ENCODE data around the gene INTS1.

INTS1 gene, protein sequence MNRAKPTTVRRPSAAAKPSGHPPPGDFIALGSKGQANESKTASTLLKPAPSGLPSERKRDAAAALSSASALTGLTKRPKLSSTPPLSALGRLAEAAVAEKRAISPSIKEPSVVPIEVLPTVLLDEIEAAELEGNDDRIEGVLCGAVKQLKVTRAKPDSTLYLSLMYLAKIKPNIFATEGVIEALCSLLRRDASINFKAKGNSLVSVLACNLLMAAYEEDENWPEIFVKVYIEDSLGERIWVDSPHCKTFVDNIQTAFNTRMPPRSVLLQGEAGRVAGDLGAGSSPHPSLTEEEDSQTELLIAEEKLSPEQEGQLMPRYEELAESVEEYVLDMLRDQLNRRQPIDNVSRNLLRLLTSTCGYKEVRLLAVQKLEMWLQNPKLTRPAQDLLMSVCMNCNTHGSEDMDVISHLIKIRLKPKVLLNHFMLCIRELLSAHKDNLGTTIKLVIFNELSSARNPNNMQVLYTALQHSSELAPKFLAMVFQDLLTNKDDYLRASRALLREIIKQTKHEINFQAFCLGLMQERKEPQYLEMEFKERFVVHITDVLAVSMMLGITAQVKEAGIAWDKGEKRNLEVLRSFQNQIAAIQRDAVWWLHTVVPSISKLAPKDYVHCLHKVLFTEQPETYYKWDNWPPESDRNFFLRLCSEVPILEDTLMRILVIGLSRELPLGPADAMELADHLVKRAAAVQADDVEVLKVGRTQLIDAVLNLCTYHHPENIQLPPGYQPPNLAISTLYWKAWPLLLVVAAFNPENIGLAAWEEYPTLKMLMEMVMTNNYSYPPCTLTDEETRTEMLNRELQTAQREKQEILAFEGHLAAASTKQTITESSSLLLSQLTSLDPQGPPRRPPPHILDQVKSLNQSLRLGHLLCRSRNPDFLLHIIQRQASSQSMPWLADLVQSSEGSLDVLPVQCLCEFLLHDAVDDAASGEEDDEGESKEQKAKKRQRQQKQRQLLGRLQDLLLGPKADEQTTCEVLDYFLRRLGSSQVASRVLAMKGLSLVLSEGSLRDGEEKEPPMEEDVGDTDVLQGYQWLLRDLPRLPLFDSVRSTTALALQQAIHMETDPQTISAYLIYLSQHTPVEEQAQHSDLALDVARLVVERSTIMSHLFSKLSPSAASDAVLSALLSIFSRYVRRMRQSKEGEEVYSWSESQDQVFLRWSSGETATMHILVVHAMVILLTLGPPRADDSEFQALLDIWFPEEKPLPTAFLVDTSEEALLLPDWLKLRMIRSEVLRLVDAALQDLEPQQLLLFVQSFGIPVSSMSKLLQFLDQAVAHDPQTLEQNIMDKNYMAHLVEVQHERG (N-terminal part only)

DNA sequence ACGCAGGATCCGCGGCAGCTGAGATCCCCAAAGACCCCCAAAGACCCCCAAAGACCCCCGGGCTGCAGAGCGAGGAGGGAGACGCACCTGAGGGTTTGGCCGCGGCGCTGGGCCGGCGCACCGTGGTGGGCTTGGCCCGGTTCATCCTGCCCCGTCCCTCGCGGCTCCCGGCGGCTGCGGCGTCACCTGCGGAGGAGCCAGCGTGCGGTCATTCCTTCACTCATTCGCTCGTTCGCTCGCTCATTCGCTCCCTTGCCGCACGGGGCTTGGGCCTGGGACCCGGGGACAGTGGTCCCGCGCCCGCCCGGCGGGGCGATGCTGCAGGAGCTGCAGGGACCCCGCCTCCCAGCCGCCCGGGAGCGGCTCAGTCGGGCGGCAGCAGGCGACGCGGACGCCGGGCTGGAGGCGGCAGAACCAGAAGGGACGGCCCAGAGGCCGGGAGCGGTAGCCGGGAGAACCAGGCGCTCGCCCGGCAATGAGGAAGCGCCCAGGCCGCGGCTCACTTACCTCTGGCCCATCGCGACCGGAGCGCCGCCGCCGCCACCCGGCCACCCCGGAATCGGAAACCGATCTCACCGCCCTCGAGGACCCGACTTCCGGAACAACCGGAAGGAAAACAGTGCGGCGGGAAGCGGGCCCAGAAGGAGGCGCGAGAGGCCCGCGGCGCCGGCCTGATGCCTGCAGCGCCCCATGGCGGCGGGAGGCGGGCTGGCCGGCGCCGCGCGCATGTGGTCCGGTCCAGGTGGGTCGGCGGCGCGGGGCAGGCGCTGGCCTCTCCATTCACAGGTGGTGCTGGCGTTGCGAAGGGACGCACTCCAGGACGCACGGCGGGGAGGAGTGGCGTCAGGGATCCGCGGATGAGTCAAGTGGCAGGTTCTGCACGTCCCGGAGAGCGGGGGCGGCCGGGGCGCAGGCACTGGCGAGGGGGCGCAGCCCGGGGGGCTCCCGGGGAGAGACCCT is at the start of gene INTS1:
Gene INTS1 (minus strand): TSS at position 574 of the 960 bp plus-strand sequence. CDS start 429 bp downstream, at position 145.
- peak; percentile 91 for DNase-seq (ENCODE audit: low read depth)

DNA sequence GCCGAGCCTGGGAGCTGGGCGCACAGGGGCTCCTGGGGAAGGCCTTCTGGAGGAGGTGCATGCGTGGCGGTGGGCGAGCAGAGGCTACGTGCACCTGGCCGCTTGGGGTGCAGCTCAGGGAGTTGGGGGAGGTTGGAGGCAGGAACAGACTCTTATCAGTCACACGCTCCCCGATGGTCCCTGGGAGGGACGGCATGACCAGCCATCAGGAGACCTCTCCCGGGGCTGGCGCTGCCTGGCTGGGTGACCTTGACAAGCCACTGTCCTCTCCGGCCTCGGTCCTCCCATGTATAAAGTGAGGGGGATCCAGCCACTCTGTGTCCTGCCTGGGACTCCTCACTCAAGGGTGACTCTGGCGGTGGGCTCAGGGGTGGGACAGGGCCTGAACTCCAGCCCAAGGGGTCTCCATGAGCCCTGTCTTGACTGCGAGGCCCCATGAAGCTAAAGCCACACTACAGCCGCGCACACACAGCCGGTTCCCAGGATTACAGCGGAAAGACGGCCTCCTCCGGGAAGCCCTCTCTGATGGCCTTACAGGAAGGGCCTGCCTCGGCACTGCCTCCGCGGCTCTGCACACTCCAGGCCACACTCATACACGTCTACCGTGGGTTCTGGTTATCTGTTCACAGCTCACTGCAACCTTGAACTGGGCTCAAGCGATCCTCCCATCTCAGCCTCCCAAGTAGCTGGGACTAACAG is 49.5 kb upstream of the INTS1 start:
- no peak for DNase-seq (ENCODE audit: low read depth)

DNA sequence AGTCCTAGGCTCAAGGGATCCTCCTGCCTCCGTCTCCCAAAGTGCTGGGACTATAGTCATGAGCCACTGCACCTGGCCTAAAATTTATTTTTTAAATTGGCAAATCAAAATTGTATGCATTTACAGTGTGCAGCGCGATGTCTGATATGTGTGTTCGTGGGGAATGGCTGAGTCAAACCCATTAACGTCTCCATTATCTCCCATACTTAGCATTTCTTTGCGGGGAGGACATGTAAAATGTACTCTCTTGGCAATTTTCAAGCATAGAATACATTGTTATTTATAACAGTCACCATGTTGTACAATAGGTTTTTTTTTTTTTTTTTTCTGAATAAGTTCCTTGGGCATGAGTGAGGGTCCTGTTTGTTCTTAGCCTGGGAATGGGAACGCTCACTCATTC is 48.0 kb upstream of the INTS1 start:
- no peak for DNase-seq (ENCODE audit: low read depth)

DNA sequence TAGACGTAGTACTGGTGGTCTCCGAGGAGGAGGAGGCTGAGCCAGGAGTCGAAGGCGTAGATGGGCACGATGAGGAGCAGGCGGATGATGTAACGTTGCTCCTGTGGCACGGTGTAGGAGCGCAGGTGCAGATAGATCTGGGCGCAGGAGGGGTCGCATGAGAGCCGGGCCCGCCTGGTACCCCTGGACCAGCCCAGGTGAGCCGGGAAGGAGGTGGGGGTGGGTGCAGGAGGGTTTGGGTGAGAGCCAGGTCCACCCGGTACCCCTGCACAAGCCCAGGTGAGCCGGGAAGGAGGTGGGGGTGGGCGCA is 46.6 kb upstream of the INTS1 start:
- no peak for DNase-seq (ENCODE audit: low read depth)

DNA sequence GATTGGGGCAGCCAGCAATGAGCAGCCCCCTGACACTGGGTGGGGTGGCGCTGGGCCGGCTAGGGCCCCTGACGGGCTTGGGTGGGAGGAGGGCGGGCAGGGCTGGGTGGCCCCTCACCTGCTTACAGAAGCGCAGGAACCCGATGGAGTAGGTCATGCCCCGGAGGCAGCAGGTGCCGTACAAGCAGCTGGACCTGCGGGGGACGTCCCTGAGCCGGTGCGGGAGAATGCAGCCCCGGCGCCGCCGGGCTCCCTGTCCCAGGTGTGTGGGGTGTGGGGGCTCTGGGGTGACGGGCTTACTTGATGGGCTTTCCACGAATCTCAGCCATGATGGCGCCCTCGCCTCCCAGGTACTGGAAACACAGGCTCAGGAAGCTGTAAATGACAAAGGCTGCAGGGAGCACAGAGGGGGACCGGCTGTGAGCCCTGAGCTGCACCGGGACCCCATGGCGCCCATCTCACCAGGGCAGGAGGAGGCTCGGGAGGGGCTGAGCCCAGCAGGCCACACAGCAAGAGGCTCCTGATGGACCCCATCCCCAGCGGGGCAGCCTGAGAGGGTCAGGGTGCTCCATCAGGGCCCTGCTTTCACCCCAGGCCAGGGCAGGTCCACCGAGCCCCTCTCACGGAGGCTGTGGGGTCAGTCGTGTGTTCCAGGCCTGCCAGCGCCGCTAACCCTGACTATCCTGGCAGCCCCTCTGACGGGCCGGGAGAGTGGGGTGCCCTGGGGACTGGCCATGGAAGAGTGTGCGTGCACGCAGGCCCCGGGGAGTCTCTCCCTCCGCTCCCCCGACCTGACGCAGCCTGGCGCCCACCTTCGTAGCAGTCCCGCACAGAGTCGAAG is 46.0 kb upstream of the INTS1 start:
- DNase-seq (ENCODE audit: low read depth), result no peak

DNA sequence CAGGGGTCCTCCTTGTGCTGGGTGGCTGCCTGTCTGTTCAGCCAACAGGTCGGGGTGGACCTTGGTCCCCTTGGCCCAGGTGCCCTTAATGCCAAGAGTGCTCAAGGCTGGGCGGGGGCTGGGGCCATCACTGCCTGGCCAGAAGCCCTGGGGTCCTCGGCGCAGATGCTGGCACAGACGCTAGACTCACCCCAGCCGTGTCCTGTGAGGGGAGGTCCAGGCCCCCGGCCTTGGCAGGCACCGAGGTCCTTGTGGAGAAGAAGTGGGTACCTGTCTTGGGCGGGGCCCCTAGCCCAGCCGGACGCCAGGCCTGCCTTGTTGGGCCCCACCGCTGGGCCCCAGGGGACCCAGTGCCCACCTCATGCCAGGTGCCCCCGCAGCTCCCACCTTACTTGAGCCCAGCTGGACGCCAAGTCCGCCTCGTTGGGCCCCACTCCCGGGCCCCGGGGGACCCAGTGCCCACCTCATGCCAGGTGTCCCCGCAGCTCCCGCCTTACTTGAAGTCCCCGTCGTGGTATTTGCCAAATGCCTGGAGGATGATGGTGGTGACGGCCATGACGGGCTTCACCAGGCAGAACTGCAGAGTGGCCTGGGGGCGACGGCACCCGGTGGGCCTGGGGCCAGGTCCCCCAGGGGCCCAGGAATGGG is 45.3 kb upstream of the INTS1 start:
- no peak for DNase-seq (ENCODE audit: low read depth)

DNA sequence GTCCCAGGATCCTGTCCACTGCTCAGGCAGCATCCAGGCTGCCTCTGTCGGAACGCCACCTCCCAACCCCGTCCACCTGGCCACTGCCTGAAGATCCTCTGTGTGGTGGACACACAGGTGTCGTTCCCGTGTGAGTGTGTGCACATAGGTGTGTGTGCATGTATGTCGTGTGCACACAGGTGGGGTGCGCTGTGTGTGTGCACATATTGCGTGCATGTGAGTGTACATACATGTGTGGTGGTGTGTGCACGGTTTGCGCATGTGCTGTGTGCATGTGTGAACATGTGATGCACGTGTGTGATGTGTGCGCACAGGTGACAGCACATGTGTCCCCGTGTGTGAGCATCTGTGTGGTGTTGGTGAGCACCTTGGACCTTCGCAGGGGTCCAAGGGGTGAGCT is 44.8 kb upstream of the INTS1 start:
- DNase-seq (ENCODE audit: low read depth), result no peak

DNA sequence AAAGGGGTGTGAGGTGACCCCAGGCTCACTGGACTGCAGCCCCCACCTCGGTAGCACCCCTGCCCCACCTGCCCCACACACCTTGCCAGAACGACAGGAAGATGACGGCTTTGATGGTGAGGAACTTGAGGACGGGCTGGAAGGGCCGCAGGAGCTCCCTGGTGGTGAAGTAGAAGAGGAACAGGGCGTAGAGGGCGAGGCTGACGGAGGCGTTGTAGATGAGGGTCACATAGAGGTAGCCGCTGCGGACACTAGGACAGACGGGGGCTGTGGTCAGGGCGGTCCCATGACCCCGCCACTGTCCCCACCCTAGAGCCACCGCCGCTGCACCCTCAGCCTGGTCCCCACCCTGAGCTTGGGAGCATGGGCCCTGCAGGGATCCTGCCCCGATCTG is 44.2 kb upstream of the INTS1 start:
- DNase-seq (ENCODE audit: low read depth), result no peak

DNA sequence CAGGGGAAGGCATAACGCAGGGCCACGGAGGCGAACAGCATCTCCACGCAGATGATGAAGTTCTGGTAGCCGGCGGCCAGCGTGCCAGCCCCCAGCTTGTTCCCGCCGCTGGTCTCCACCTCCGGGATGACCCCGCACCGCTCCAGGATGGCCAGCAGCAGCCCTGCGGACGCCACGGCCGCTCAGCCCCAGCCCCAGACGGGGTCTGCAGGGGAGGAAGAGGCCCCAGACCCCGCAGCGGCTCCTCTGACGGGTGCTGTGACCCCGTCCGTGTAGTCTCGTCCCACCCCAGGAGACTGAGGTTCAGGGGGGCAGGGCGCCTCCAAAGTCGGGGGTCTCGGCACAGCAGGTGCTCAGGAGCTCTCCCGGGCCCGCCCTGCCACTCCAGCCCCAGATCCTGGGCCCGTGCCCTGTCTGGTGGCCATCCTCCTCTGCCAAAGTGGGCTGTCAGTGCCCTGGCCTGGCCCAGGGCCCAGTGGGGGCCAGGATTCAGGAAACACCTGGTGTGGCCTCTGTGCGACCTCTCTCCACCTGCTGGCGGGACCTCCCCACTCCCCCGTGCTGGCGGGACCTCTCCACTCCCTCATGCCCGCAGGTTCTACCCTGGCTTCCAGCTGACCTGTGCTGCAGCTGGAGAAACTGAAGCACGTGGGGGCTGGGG is 43.7 kb upstream of the INTS1 start:
- DNase-seq (ENCODE audit: low read depth), result no peak

DNA sequence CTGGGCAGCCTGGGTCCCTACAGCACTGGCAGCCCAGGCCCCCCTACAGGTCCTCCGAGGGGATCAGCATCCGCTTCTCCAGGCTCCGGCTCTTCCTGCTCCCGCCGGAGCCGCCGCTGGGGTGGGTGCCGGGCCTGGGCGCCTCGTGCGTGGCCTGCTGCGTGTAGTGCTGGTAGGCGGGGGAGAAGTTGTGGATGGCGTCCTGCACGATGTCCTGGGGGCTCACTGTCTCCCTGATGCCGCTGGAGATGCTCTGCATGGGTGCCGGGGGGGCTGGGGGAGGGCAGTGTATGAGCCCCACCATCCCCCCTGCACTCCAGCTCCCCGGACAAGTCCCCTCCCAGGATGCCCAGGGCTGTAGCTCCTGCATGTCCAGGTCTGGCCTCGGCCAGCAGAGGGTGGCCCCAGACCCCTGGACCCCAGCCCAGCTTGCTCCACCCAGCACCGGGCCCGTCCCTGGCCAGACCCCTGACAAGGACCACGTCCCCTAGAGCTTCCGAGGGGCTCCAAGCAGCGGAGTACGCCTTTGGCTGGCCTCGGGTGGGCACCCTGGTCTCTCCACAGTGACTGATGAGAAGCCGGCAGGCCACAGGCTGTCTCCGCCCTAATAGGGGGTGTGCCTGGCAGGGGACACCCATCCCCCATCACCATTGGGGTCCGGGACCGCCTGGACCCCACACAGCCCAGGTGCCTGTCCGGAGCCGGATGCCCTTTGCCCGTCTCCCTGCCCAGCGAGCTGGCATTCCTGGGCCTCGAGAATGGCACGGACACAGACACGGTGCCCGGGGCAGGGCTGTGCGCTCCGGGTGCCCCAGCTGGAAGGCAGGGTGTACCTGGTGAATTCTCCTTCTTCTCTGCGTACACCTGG is 43.0 kb upstream of the INTS1 start:
- DNase-seq (ENCODE audit: low read depth), result no peak

DNA sequence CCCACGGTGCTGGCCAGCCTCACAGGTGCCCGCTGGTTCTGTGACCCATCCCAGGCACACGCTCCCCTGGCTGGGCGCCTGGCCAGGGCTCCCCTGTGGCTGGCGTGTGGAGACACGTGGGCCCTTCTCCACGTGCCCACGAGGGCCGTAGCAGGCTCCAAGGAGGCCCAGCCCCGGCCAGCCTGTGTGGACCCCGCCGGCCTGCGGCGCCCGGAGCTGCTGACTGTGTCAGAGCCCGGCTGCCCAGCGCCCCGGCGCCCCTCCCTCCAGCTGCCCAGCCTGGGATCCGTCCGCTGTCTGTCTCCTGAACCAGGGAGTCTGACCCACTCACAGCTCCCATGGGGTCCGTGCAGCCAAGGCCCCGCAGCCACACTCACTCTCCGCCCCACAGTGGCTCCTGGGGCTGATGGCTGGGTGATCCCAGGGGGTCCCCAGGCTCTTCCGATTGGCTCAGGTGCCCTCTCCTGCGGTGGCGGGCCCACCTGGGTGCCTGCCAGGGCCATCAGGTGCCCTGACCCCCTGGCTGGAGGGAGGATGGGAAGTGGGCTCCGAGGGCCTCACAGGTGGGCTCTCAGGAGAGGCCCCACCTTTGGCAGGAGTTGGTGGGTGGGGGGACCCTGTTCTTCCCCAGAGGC is 42.2 kb upstream of the INTS1 start:
- no peak for DNase-seq (ENCODE audit: low read depth)

DNA sequence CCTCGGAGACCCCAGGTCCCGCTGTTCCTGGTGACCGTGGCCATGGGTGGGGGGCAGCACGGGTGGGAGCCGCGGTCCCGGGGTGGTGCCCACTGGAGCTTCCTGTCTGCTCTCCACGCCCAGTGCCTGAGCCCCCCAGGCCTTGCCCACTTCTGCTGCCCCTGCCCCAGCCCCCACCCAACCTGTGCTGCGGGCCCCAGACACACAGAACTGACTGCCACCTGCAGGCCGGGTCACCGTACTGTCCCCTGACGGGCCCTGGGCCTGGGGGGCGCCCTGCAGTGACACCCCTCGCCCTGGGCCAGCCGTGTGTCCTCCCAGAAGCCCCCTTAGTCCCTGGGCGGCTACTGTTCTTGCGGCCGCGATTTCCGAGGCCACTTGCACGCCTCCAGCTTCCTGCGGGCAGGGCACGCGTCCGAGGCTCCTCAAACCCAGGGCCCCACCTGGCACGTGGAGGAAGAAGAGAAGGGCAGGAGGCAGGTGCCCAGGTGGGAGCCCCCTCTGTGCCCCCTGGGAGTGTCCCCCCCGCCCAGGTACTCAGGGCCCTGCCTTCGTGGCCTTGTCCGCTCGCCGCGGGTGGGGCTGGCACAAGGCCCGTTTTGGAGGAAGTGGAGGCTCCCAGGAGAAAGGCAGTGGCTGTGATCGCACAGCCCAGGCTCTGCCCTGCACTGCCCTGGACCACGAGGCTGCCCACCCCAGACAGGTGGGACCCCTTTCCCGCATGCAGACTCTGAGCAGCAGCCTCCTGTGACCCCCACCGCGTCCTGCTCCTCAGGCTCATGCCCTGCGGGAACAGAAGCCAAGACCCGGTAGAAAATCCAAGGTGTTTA is 41.4 kb upstream of the INTS1 start:
- DNase-seq (ENCODE audit: low read depth), result no peak

DNA sequence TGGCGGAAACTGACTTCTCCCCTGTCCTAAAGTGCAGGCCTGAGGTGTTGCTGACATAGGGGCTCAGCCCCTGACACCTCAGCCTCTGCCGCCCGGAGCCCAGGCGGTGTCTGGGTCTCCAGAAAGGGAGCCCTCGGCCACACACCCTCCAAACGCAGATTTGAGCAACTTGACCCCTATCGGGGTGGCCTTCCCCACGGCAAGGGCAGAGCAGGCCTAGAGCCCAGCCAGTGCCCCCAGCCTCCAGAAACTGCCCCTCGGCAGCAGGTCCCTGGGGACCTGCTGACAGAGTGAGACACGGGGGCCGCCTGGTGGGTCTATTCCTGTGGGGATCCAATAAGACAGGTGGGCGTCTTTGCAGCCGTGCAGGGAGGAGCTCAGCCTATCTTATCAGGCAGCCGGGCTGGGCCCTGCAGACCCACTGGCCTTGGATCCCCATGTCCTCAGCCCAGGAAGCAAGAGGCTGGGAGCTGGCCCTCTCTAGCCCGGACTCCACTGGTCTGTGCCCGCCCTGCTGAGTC is 40.8 kb upstream of the INTS1 start:
- DNase-seq (ENCODE audit: low read depth), result no peak

DNA sequence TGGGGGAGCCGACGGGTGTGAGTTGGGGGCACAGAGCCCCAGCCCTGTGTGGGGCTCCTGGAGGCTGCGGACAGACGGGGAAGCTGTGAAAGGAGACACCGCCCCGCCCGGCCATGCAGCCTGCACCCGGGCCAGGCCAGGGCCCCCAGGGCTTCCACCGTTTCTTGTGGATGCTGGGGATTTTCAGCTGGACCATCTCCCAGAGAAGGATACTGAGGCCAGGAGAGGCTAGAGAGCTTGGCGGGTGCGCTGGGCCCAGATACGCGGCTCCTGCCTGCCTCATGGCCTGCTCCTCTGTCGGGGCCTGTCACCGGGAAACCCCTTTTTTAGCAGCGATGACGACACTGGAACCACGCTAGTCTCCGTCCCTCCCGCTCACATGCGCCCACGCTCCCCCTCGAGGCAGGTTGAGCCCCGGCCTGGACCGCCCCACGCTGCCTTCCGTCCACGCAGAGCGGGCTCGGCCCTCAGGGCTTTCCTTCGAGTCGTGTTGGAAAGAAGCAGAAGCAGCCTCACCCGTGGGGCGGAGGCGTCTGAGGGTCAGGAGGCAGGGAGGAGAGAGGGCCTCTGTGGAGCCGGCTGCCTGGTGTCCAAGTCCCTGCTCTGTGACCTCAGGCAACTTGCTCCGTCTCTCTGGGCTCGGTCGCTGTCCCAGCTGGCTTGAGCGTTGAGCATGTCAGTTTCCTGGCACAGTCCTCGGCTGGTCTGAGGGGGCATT is 40.1 kb upstream of the INTS1 start:
- no peak for DNase-seq (ENCODE audit: low read depth)

DNA sequence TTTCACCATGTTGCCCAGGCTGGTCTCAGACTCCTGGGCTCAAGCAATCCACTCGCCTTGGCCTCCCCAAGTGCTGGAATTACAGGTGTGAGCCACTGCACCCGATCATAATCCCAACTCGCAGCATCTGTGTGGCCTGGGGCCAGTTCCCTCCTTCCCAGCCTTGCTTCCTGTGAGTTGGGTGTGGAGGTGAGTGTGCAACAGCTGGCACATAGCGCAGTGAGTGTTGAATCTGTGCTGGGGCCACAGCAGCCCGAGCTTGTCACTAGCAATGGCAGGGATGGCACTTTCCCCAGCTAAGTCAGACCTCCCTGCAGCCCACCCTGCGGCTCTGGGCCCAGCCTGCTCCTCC is 39.6 kb upstream of the INTS1 start:
- no peak for DNase-seq (ENCODE audit: low read depth)

Data from activated T-cell treated with anti-CD3 and anti-CD28 coated beads for 48 hours (primary cell).